HEK293T (cell line): ENCODE measurements around the gene CENPT.

Experiments used
- ARNT ChIP-seq: fragments of 450-650 bp; IDR thresholded peaks from 2 replicates; pipeline ENCODE4 v1.6.1; 2017; ENCODE audit warnings: mild to moderate bottlenecking
- BHLHE40 ChIP-seq: fragments of 450-650 bp; IDR thresholded peaks from 2 replicates; pipeline ENCODE4 v1.6.1; 2016; ENCODE audit warnings: mild to moderate bottlenecking, moderate library complexity, borderline replicate concordance
- ELF4 ChIP-seq: fragments of 450-650 bp; IDR thresholded peaks from 2 replicates; pipeline ENCODE4 v1.6.1; 2017; ENCODE audit warnings: antibody characterized with exemption
- FOXA1 ChIP-seq: fragments of 450-650 bp; IDR thresholded peaks from 2 replicates; pipeline ENCODE4 v1.6.1; 2016; ENCODE audit warnings: mild to moderate bottlenecking
- FOXM1 ChIP-seq: fragments of 450-650 bp; IDR thresholded peaks from 2 replicates; pipeline ENCODE4 v1.6.1; 2017; ENCODE audit warnings: mild to moderate bottlenecking, borderline replicate concordance
- HDGF ChIP-seq: fragments of 450-650 bp; IDR thresholded peaks from 2 replicates; pipeline ENCODE4 v1.6.1; 2017; ENCODE audit warnings: antibody characterized with exemption, borderline replicate concordance
- L3MBTL2 ChIP-seq: fragments of 450-650 bp; conservative IDR thresholded peaks from 2 replicates; pipeline ENCODE4 v1.6.1; 2016; ENCODE audit warnings: mild to moderate bottlenecking
- LEF1 ChIP-seq: fragments of 450-650 bp; IDR thresholded peaks from 2 replicates; pipeline ENCODE4 v1.6.1; 2017; ENCODE audit warnings: mild to moderate bottlenecking, borderline replicate concordance
- PKNOX1 ChIP-seq: fragments of 450-650 bp; IDR thresholded peaks from 2 replicates; pipeline ENCODE4 v1.6.1; 2016
- SP1 ChIP-seq: fragments of 450-650 bp; IDR thresholded peaks from 2 replicates; pipeline ENCODE4 v1.6.1; 2017
- ZNF384 ChIP-seq: fragments of 450-650 bp; IDR thresholded peaks from 2 replicates; pipeline ENCODE4 v1.6.1; 2016

GRCh38 chr16:67845291-67846062 lies 2.0 kb downstream of the CENPT start:
- no peak for TF ChIP-seq SP1
- TF ChIP-seq FOXM1: no peak
- TF ChIP-seq PKNOX1: no peak
- no peak for TF ChIP-seq BHLHE40
- no peak for TF ChIP-seq L3MBTL2
- no peak for TF ChIP-seq ELF4
- no peak for TF ChIP-seq ZNF384
- no peak for TF ChIP-seq LEF1
- no peak for TF ChIP-seq HDGF
- TF ChIP-seq FOXA1: no peak
- TF ChIP-seq ARNT: no peak
